Hepatocyte (in vitro differentiated cells): ENCODE data around the gene IL12RB2. TPM values are rescaled to one million over a fixed set of nuclear protein-coding genes. Genes with fewer than 3 reads are reported as not detected.

Experiments used
- DNase-seq: peaks from one replicate; pipeline ENCODE4 v3.0.0-alpha.2; 2016; ENCODE audit warnings: low spot score
- H2AFZ ChIP-seq: fragments of 200-600 bp; sonication (generic); 2 replicates; pipeline ENCODE4 v1.6.0; 2016; ENCODE audit warnings: antibody characterized with exemption, mild to moderate bottlenecking
- H3K27ac ChIP-seq: fragments of 200-600 bp; sonication (generic); 2 replicates; pipeline ENCODE4 v1.5.1; 2016; ENCODE audit warnings: mild to moderate bottlenecking
- H3K27me3 ChIP-seq: fragments of 200-600 bp; sonication (generic); 2 replicates; pipeline ENCODE4 v1.6.1; 2016
- H3K36me3 ChIP-seq: fragments of 200-600 bp; sonication (generic); replicated peaks from 2 replicates; pipeline ENCODE4 v1.5.1; 2016; ENCODE audit warnings: low read depth; ENCODE audit not compliant: insufficient read depth
- H3K4me1 ChIP-seq: fragments of 200-600 bp; sonication (generic); 2 replicates; pipeline ENCODE4 v1.5.1; 2016; ENCODE audit warnings: mild to moderate bottlenecking, moderate library complexity; ENCODE audit not compliant: insufficient read depth
- H3K4me2 ChIP-seq: fragments of 200-600 bp; sonication (generic); 2 replicates; pipeline ENCODE4 v1.6.0; 2016
- H3K4me3 ChIP-seq: fragments of 200-600 bp; sonication (generic); 2 replicates; pipeline ENCODE4 v1.5.1; 2016; ENCODE audit warnings: mild to moderate bottlenecking
- H3K79me2 ChIP-seq: fragments of 200-600 bp; sonication (generic); 2 replicates; pipeline ENCODE4 v1.6.0; 2017; ENCODE audit warnings: mild to moderate bottlenecking
- H3K9me2 ChIP-seq: fragments of 200-600 bp; sonication (generic); replicated peaks from 2 replicates; pipeline ENCODE4 v1.6.0; 2017; ENCODE audit warnings: mild to moderate bottlenecking; ENCODE audit not compliant: insufficient read depth
- H3K9me3 ChIP-seq: fragments of 200-600 bp; sonication (generic); 2 replicates; pipeline ENCODE4 v1.5.1; 2016; ENCODE audit warnings: low read depth, mild to moderate bottlenecking
- H4K20me1 ChIP-seq: fragments of 200-600 bp; sonication (generic); 2 replicates; pipeline ENCODE4 v1.6.0; 2016; ENCODE audit warnings: mild to moderate bottlenecking; ENCODE audit not compliant: insufficient read depth, poor library complexity, severe bottlenecking
- CTCF ChIP-seq: fragments of 200-600 bp; sonication (generic); IDR thresholded peaks from 2 replicates; pipeline ENCODE4 v1.5.1; 2016; ENCODE audit warnings: antibody characterized with exemption, mild to moderate bottlenecking; ENCODE audit not compliant: poor library complexity
- EZH2 ChIP-seq: fragments of 200-600 bp; sonication (generic); IDR thresholded peaks from 2 replicates; pipeline ENCODE4 v1.6.1; 2016; ENCODE audit warnings: antibody characterized with exemption, mild to moderate bottlenecking, borderline replicate concordance
- EZH2phosphoT487 ChIP-seq: fragments of 200-600 bp; sonication (generic); IDR thresholded peaks from one replicate; pipeline ENCODE4 v1.6.1; 2018; ENCODE audit warnings: antibody characterized with exemption, mild to moderate bottlenecking, low read depth, moderate library complexity; ENCODE audit not compliant: unreplicated experiment, severe bottlenecking
- WGBS: methylation state at CpG from one replicate; pipeline ENCODE4 v1.1.6; 2016; ENCODE audit warnings: low lambda C conversion rate; ENCODE audit errors: missing lambda C conversion rate; 5-methylcytosine and 5-hydroxymethylcytosine counted together
- polyA plus RNA-seq: library from polyadenylated mRNA; unstranded; fragments of >200 nt; fragmentation: Nextera tagmentation; extraction: Ambion mirVana; gene quantifications from 2 replicates; pipeline ENCODE4 v1.2.1, GENCODE V29; 2016
- total RNA-seq: library from RNA; depleted of rRNA; stranded (reverse); fragments of >200 nt; gene quantifications from 2 replicates; pipeline ENCODE4 v1.2.3, GENCODE V29; 2014

Gene IL12RB2
- total and polyA plus RNA-seq, 2 experiments from 2014 or later: 0.47 TPM; not detected in 1

GRCh38 chr1:67355745-67356424, 48.2 kb downstream of the IL12RB2 start:
- no peaks in the 10 kb centered on the region for H3K36me3 ChIP-seq
- H3K27me3 ChIP-seq: no peaks in the 10 kb centered on the region
- no peaks in the 10 kb centered on the region for H3K4me1 ChIP-seq
- no peak overlapping the region for H3K4me3 ChIP-seq
- no peaks in the 10 kb centered on the region for H3K9me2 ChIP-seq
- H3K27ac ChIP-seq: no peak overlapping the region
- no peak overlapping the region for H2AFZ ChIP-seq
- TF ChIP-seq CTCF (no peak), EZH2 (no peak), EZH2phosphoT487 (no peak)
- H4K20me1 ChIP-seq: no peaks in the 10 kb centered on the region
- no peak overlapping the region for H3K4me2 ChIP-seq
- H3K79me2 ChIP-seq: no peaks in the 10 kb centered on the region
- 96% methylated on average over 3 of the region's 3 CpGs for WGBS
- DNase-seq: no peak
- H3K9me3 ChIP-seq: no peaks in the 10 kb centered on the region

GRCh38 chr1:67359592-67359991, 51.9 kb downstream of the IL12RB2 start:
- Histone ChIP-seq H3K9me2 (no peaks in the 10 kb centered on the region), H3K27me3 (no peaks in the 10 kb centered on the region), H3K27ac (no peak overlapping the region), H3K4me2 (no peak overlapping the region), H3K36me3 (no peaks in the 10 kb centered on the region), H3K4me1 (no peaks in the 10 kb centered on the region), H3K9me3 (no peaks in the 10 kb centered on the region), H2AFZ (no peak overlapping the region), H4K20me1 (no peaks in the 10 kb centered on the region), H3K4me3 (no peak overlapping the region), H3K79me2 (no peaks in the 10 kb centered on the region)
- DNase-seq: no peak
- TF ChIP-seq EZH2 (no peak), CTCF (no peak), EZH2phosphoT487 (no peak)
- WGBS: 83% methylated on average over 1 of the region's 1 CpG

DNA sequence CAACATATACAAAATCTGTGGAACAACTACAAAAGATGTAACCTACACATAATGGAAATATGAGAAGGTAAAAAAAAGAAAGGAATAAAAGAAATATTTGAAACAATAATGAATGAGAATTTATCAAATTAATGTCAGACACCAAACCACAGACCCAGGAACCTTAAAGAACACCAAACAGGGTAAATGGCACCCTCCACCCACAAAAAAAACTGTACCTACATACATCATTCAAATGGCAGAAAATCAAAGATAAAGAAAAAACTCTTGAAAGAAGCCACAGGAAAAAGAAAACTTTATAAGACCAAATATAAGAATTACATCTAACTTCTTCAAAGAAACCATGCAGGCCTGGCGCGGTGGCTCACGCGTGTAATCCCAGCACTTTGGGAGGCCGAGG, 54.0 kb downstream of the IL12RB2 start:
- DNase-seq: no peak
- Histone ChIP-seq H3K9me3 (no peaks in the 10 kb centered on the region), H3K4me2 (no peak overlapping the region), H2AFZ (no peak overlapping the region), H3K27me3 (no peaks in the 10 kb centered on the region), H3K79me2 (no peaks in the 10 kb centered on the region), H3K4me1 (no peaks in the 10 kb centered on the region), H3K27ac (no peak overlapping the region), H4K20me1 (no peaks in the 10 kb centered on the region), H3K36me3 (no peaks in the 10 kb centered on the region), H3K4me3 (no peak overlapping the region), H3K9me2 (no peaks in the 10 kb centered on the region)
- TF ChIP-seq CTCF: no peak
- TF ChIP-seq EZH2phosphoT487: no peak
- TF ChIP-seq EZH2: no peak
- 100% methylated on average over 5 of the region's 5 CpGs for WGBS
